ENCODE results near the gene DAP.

DNA sequence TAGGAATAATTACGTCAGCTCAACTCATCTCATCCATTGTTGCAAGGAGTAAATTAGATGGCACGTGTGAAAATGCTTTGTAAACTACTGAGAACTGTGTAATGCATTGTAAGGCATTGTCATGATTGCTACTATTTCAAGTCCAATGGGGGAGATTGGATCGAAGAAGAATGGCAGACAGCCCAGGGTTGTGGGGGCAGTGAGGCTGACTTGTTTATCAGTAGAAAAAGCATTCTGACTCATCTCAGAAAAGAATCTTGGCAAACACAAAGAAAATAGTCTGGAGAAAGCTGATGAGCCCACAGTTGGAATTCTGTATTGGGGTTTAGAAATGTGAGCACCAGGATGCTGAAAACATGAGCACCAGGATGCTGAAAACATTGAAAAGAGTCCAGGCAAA lies 28.0 kb upstream of the DAP start:
- TF ChIP-seq, protein P1, sequence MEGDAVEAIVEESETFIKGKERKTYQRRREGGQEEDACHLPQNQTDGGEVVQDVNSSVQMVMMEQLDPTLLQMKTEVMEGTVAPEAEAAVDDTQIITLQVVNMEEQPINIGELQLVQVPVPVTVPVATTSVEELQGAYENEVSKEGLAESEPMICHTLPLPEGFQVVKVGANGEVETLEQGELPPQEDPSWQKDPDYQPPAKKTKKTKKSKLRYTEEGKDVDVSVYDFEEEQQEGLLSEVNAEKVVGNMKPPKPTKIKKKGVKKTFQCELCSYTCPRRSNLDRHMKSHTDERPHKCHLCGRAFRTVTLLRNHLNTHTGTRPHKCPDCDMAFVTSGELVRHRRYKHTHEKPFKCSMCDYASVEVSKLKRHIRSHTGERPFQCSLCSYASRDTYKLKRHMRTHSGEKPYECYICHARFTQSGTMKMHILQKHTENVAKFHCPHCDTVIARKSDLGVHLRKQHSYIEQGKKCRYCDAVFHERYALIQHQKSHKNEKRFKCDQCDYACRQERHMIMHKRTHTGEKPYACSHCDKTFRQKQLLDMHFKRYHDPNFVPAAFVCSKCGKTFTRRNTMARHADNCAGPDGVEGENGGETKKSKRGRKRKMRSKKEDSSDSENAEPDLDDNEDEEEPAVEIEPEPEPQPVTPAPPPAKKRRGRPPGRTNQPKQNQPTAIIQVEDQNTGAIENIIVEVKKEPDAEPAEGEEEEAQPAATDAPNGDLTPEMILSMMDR (IDR thresholded peaks at IDR 0.05) = no peak
- no peak for TF ChIP-seq POLR2A (IDR thresholded peaks at IDR 0.05)

Measured in Peyer's patch (tissue), 4 donors.